ENCODE results near the gene INS.

Gene INS

DNA sequence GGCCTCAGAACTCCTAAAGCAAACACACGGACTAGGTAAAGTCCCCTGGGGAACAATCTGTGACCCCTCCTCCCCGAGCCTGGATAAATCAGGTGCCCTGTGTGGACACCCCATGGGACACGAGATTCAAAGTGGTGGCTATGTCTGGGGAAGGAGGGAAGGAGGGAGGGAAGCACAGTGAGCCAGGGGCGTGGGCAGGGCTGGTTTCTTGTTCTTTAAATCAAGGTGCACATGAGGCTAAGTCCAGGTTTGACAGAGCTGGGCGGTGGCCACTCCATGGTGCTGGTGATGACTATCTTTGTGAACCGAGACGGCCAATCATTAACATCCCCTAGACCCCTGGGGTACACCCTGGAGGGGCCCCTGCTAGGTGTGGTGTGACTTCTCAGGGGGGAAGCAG, 30.9 kb upstream of the INS start:
- H3K27me3 ChIP-seq (ENCODE audit: control insufficient read depth in 5 of 5, insufficient read depth in 4 of 5, low read length in 5 of 5) = peaks cover 14 to 36% (median 26%) of the 10 kb centered on the region in 5 donors
- H3K9me3 ChIP-seq (ENCODE audit: control insufficient read depth in 5 of 5, low read length in 5 of 5) = no peaks in the 10 kb centered on the region
- H3K9ac ChIP-seq (ENCODE audit: low read length in 5 of 5) = no peak overlapping the region
- H3K36me3 ChIP-seq (ENCODE audit: control insufficient read depth in 5 of 5, insufficient read depth in 5 of 5, low read length in 5 of 5) = no peaks in the 10 kb centered on the region
- H3K4me3 ChIP-seq (ENCODE audit: low read depth in 1 of 5, low read length in 5 of 5) = no peak overlapping the region
- H3K27ac ChIP-seq (ENCODE audit: low read depth, low read length) = no peak overlapping the region
- H3K4me1 ChIP-seq (ENCODE audit: control insufficient read depth in 5 of 5, insufficient read depth in 5 of 5, low read length in 5 of 5) = peaks cover 0 to 19% (median 11%) of the 10 kb centered on the region in 5 donors

DNA sequence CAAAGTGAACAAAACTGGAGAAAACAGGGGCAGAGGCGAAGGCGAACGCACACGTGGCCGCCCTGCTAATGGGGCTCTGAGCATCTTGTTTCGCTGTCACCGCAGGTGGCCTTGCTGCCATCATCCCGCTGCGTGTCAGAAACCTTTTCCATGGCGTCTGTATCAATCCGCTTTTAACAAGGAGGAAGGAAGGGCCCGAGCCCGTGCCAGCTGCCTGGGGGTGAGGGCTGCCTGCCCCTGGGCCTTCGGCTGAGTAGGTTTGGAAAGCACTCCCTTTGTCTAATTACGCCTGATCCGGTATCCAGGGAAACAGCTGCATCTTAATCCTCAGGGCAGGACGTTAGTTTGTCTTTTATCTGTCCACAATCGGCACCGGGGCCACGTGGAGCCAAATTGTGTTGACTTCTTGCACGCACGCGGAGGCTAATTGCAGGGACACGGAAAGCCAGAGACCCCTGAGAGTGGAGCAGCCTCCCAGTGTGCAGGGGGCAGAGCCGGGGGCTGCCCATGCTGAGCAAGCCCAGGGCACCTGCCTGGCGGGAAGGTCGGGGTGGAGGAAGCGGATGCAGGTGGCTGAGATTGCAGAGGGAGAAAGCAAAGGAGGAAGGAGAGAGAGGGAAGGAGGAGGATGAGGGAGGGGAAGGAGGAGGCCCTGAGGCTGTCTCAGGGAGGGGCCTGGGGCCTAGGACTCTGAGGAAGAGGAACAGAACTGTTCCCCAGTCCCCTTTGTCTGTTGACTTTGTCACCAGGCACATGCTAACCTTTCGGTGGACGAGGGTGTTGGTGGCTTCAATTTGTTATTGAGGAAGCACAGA, 29.9 kb upstream of the INS start:
- no peaks in the 10 kb centered on the region for H3K36me3 ChIP-seq (ENCODE audit: control insufficient read depth in 5 of 5, insufficient read depth in 5 of 5, low read length in 5 of 5)
- peaks cover 17 to 40% (median 34%) of the 10 kb centered on the region in 5 donors for H3K27me3 ChIP-seq (ENCODE audit: control insufficient read depth in 5 of 5, insufficient read depth in 4 of 5, low read length in 5 of 5)
- no peak overlapping the region for H3K4me3 ChIP-seq (ENCODE audit: low read depth in 1 of 5, low read length in 5 of 5)
- no peaks in the 10 kb centered on the region for H3K9me3 ChIP-seq (ENCODE audit: control insufficient read depth in 5 of 5, low read length in 5 of 5)
- peaks cover 0 to 19% (median 11%) of the 10 kb centered on the region in 5 donors for H3K4me1 ChIP-seq (ENCODE audit: control insufficient read depth in 5 of 5, insufficient read depth in 5 of 5, low read length in 5 of 5)
- no peak overlapping the region for H3K9ac ChIP-seq (ENCODE audit: low read length in 5 of 5)
- H3K27ac ChIP-seq (ENCODE audit: low read depth, low read length) = no peak overlapping the region

DNA sequence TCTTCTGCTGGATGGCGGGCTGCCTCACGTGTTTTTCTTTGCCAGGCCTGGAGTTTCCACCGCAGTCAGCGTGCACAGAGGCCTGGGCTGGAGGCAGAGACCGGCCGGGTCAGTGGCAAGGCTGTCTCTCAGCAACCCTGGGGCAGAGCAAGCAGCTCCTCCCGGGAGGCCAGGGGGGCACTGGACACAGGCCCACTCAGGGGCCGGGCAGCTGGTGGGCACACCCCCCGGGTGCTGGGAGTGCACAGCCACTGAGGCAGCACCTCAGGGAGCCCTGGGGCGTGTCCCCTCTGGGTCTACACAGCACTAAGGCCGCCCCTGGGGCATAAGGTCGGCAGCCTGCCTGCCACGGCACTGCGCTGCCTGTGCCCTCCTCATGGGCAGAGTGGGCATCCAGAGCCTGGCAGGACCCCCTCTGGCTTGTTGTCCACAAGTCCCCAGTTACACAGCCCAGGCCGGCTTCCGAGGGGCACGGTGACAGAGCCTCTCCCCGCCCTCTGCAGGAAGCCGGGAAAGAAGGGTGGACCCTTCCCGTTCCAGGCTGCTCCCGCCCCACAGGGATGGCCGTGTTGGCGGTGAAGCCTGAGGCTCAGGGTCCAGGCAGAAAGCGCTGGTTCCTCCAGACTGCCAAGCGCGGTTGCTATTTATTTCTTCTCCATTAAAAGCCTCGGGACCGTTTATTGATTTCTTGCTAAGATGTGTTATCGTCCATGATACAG, 29.1 kb upstream of the INS start:
- Histone ChIP-seq H3K27ac (ENCODE audit: low read depth, low read length) (no peak overlapping the region), H3K9ac (ENCODE audit: low read length in 5 of 5) (no peak overlapping the region), H3K4me3 (ENCODE audit: low read depth in 1 of 5, low read length in 5 of 5) (no peak overlapping the region), H3K27me3 (ENCODE audit: control insufficient read depth in 5 of 5, insufficient read depth in 4 of 5, low read length in 5 of 5) (peaks cover 17 to 46% (median 42%) of the 10 kb centered on the region in 5 donors), H3K4me1 (ENCODE audit: control insufficient read depth in 5 of 5, insufficient read depth in 5 of 5, low read length in 5 of 5) (peaks cover 0 to 19% (median 11%) of the 10 kb centered on the region in 5 donors), H3K9me3 (ENCODE audit: control insufficient read depth in 5 of 5, low read length in 5 of 5) (no peaks in the 10 kb centered on the region), H3K36me3 (ENCODE audit: control insufficient read depth in 5 of 5, insufficient read depth in 5 of 5, low read length in 5 of 5) (no peaks in the 10 kb centered on the region)

DNA sequence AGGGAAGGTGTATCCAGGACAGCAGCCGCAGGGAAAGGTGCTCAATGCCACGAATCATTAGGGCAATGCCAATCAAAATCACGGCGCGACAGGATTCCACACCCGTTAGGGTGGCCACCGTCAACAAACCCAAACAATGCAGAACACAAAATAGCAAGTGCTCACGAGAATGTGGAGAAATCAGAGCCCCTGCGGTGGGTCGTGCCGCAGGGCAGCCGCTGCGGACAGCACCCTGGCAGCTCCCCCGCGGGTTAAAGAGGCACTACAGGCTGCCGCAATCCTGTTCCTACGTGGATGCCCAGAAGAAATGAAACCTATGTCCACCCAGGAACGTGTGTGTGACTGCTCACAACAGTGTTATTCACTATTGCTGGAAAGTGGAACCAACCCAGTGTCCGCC, 27.7 kb upstream of the INS start:
- peaks cover 14 to 52% (median 45%) of the 10 kb centered on the region in 5 donors for H3K27me3 ChIP-seq (ENCODE audit: control insufficient read depth in 5 of 5, insufficient read depth in 4 of 5, low read length in 5 of 5)
- H3K27ac ChIP-seq (ENCODE audit: low read depth, low read length) = no peak overlapping the region
- no peak overlapping the region for H3K4me3 ChIP-seq (ENCODE audit: low read depth in 1 of 5, low read length in 5 of 5)
- peaks cover 0 to 19% (median 11%) of the 10 kb centered on the region in 5 donors for H3K4me1 ChIP-seq (ENCODE audit: control insufficient read depth in 5 of 5, insufficient read depth in 5 of 5, low read length in 5 of 5)
- H3K9ac ChIP-seq (ENCODE audit: low read length in 5 of 5) = no peak overlapping the region
- H3K9me3 ChIP-seq (ENCODE audit: control insufficient read depth in 5 of 5, low read length in 5 of 5) = no peaks in the 10 kb centered on the region
- no peaks in the 10 kb centered on the region for H3K36me3 ChIP-seq (ENCODE audit: control insufficient read depth in 5 of 5, insufficient read depth in 5 of 5, low read length in 5 of 5)

DNA sequence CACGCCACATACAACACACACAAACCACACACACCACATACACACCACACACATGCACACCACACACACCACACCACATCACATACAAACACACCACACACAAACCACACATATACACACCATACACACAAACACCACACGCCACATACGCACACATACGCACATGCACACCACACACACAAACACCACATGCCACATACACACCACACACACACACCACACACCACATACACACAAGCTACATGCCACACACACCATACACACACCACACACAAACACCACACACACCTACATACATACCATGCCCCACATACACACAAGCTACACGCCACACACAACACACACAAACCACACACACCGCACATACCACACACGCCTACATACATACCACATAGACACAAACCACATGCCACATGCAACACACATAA, 26.3 kb upstream of the INS start:
- no peaks in the 10 kb centered on the region for H3K36me3 ChIP-seq (ENCODE audit: control insufficient read depth in 5 of 5, insufficient read depth in 5 of 5, low read length in 5 of 5)
- H3K9me3 ChIP-seq (ENCODE audit: control insufficient read depth in 5 of 5, low read length in 5 of 5) = no peaks in the 10 kb centered on the region
- H3K27me3 ChIP-seq (ENCODE audit: control insufficient read depth in 5 of 5, insufficient read depth in 4 of 5, low read length in 5 of 5) = peaks cover 14 to 54% (median 39%) of the 10 kb centered on the region in 5 donors
- peaks cover 0 to 19% (median 11%) of the 10 kb centered on the region in 5 donors for H3K4me1 ChIP-seq (ENCODE audit: control insufficient read depth in 5 of 5, insufficient read depth in 5 of 5, low read length in 5 of 5)
- H3K27ac ChIP-seq (ENCODE audit: low read depth, low read length) = no peak overlapping the region
- H3K4me3 ChIP-seq (ENCODE audit: low read depth in 1 of 5, low read length in 5 of 5) = no peak overlapping the region
- H3K9ac ChIP-seq (ENCODE audit: low read length in 5 of 5) = no peak overlapping the region

DNA sequence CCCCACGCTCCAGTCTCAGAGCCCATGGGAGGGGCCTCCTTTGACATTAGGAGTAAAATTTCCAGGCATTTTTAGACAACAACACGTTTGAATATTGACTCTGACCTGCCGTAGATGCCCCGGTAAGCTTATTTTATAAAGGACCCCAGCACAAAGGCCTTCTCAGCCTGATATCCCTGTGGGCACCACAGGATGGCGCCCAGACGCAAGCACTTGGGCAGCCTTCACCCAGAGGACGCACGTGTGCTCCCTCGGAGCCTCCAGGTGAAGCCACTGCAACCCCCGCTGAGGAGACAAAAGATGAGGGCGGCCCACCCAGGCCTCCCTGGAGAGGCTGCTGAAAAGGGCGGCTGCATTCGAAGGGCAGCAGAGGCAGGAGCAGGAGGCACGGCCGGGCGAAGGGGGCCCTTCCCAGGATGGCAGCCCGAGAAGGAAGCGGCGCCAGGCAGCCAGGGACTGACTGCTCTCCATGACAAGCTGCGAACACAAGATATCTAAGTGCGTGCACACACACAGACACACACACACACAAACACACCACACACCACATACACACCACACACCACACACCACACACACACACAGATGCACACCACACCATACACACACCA, 25.8 kb upstream of the INS start:
- Histone ChIP-seq H3K27me3 (ENCODE audit: control insufficient read depth in 5 of 5, insufficient read depth in 4 of 5, low read length in 5 of 5) (peaks cover 17 to 56% (median 44%) of the 10 kb centered on the region in 5 donors), H3K4me3 (ENCODE audit: low read depth in 1 of 5, low read length in 5 of 5) (no peak overlapping the region), H3K4me1 (ENCODE audit: control insufficient read depth in 5 of 5, insufficient read depth in 5 of 5, low read length in 5 of 5) (peaks cover 0 to 18% (median 11%) of the 10 kb centered on the region in 5 donors), H3K9me3 (ENCODE audit: control insufficient read depth in 5 of 5, low read length in 5 of 5) (no peaks in the 10 kb centered on the region), H3K9ac (ENCODE audit: low read length in 5 of 5) (no peak overlapping the region), H3K36me3 (ENCODE audit: control insufficient read depth in 5 of 5, insufficient read depth in 5 of 5, low read length in 5 of 5) (no peaks in the 10 kb centered on the region), H3K27ac (ENCODE audit: low read depth, low read length) (no peak overlapping the region)

DNA sequence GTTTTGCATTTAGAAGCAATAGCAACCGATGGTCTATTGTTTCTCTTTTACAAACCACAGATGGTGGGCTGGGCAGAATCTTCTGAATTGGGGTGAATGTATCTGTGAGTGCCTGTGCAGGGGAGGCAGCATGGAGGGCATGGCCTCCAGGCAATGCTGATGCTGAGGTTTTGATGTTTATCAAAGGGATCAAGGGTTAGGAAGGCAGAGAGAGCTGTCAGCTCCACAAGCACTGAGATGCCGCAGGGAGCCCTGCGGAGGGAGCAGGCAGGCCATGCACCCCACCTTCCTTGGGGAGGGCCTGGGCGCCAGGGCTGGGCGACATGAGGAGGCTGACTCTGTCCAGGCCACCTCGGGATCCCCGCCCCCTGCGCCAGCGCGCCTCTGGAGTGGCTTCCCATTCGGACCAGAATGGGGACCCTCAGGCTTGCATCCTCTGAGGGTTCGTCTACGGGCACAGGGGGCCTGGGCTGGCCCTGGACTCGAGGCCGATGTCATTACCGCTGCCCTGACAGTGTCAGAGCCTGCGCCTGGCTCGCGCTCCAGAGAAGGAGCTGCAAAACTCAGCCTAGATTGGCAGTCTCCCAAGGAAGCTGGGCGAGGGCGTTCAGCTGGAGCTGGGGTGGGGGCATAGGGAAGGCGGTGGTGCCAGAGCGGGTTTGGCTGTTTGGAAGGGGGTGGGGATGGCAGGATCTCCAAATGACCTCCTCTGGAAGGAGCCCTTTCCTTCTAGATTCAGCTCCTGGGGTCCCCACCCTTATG, 24.5 kb upstream of the INS start:
- Histone ChIP-seq H3K36me3 (ENCODE audit: control insufficient read depth in 5 of 5, insufficient read depth in 5 of 5, low read length in 5 of 5) (no peaks in the 10 kb centered on the region), H3K9me3 (ENCODE audit: control insufficient read depth in 5 of 5, low read length in 5 of 5) (no peaks in the 10 kb centered on the region), H3K9ac (ENCODE audit: low read length in 5 of 5) (no peak overlapping the region), H3K4me1 (ENCODE audit: control insufficient read depth in 5 of 5, insufficient read depth in 5 of 5, low read length in 5 of 5) (peaks cover 0 to 7% (median 5%) of the 10 kb centered on the region in 5 donors), H3K27ac (ENCODE audit: low read depth, low read length) (no peak overlapping the region), H3K27me3 (ENCODE audit: control insufficient read depth in 5 of 5, insufficient read depth in 4 of 5, low read length in 5 of 5) (peaks cover 14 to 64% (median 43%) of the 10 kb centered on the region in 5 donors), H3K4me3 (ENCODE audit: low read depth in 1 of 5, low read length in 5 of 5) (no peak overlapping the region)

DNA sequence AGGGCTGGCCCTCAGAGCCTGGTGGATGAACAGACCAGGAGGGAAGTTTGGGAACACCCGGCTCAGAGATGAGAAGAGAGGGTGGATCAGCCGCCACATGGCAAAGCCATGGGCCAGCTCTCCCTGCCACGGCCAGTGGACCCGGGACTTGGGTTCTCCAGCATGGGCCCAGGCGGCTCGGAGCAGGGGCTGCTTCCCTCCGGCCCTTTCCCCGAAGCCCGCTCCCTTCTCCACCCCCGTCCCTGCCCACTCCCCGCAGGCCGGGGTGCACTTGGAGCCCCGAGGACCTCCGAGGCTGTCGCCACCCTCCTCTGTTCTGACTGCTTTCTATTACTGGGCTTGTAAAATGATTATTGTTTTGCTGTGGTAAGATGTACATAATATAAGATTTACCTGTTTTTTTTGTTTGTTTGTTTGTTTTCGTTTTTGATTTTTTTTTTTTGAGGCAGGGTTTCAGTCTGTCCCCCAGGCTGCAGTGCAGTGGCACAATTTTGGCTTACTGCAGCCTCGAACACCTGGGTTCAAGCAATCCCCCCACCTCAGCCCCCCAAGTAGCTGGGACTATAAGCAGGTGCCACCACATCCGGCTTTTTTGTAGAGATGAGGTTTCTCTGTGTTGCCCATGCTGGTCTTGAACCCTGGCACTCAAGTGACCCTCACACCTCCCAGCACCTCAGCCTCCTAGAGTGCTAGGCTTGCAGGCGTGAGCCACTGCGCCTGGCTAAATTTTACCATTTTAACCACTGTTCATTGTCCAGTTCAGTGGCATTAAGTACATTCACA, 21.9 kb upstream of the INS start:
- Histone ChIP-seq H3K9me3 (ENCODE audit: control insufficient read depth in 5 of 5, low read length in 5 of 5) (no peaks in the 10 kb centered on the region), H3K36me3 (ENCODE audit: control insufficient read depth in 5 of 5, insufficient read depth in 5 of 5, low read length in 5 of 5) (no peaks in the 10 kb centered on the region), H3K4me3 (ENCODE audit: low read depth in 1 of 5, low read length in 5 of 5) (no peak overlapping the region), H3K9ac (ENCODE audit: low read length in 5 of 5) (no peak overlapping the region), H3K4me1 (ENCODE audit: control insufficient read depth in 5 of 5, insufficient read depth in 5 of 5, low read length in 5 of 5) (peaks cover 0 to 2% (median 0%) of the 10 kb centered on the region in 5 donors), H3K27ac (ENCODE audit: low read depth, low read length) (no peak overlapping the region), H3K27me3 (ENCODE audit: control insufficient read depth in 5 of 5, insufficient read depth in 4 of 5, low read length in 5 of 5) (peaks cover 18 to 65% (median 46%) of the 10 kb centered on the region in 5 donors)

DNA sequence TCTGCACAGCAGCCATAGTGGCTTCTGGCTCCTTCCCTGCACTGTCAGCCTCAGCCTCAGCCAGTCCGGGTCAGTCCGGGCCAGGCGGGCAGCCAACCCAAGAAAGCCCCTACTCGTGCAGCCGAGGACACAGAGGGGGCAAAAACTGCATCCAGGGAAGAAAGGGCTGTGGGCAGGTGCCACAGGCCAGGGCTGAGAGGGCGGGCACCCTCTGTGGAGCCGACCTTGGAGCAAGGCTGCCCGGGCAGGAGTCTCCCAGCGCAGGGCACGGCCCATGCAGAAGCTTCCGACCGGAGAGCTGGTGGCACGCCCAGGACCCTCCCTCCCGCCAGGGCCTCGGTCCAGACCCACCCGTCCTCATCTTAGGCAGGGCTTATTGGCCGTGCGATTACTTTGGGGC, 21.1 kb upstream of the INS start:
- H3K27me3 ChIP-seq (ENCODE audit: control insufficient read depth in 5 of 5, insufficient read depth in 4 of 5, low read length in 5 of 5) = peaks cover 22 to 64% (median 47%) of the 10 kb centered on the region in 5 donors
- peaks cover 0 to 2% (median 0%) of the 10 kb centered on the region in 5 donors for H3K4me1 ChIP-seq (ENCODE audit: control insufficient read depth in 5 of 5, insufficient read depth in 5 of 5, low read length in 5 of 5)
- no peak overlapping the region for H3K4me3 ChIP-seq (ENCODE audit: low read depth in 1 of 5, low read length in 5 of 5)
- H3K36me3 ChIP-seq (ENCODE audit: control insufficient read depth in 5 of 5, insufficient read depth in 5 of 5, low read length in 5 of 5) = no peaks in the 10 kb centered on the region
- H3K27ac ChIP-seq (ENCODE audit: low read depth, low read length) = no peak overlapping the region
- H3K9ac ChIP-seq (ENCODE audit: low read length in 5 of 5) = no peak overlapping the region
- H3K9me3 ChIP-seq (ENCODE audit: control insufficient read depth in 5 of 5, low read length in 5 of 5) = no peaks in the 10 kb centered on the region
